GM21381 (cell line): ENCODE measurements around the gene TTLL5.

Source experiments
- ATAC-seq: cut with Tn5 transposase; IDR thresholded peaks from one replicate; pipeline ENCODE4 v1.9.1; 2021; ENCODE audit warnings: mild to moderate bottlenecking, moderate library complexity; ENCODE audit not compliant: unreplicated experiment

TTLL5 gene

GRCh38 chr14:75700295-75700694, 39.2 kb downstream of the TTLL5 start:
- ATAC-seq = no peak

DNA sequence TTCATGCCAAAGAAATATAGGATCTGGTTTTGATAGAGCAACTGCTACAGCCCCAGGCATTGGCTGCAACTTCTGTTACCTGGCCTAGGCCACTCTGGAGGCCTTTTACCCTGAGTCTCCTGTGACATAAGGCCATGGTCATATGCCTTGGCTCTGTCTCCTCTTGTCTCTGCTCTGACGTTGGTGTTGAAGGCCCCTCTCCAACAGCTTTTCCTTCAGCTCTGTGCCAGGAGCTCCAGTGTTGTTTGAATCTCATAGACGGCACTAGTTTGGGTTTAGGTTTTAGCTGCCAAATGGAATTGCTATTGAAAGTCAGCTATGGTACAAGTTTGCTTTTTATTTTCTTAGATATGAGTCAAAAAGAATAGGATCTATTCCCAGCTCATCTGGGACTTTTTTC, 41.1 kb downstream of the TTLL5 start:
- no peak for ATAC-seq

GRCh38 chr14:75702616-75703261, 41.7 kb downstream of the TTLL5 start:
- no peak for ATAC-seq

DNA sequence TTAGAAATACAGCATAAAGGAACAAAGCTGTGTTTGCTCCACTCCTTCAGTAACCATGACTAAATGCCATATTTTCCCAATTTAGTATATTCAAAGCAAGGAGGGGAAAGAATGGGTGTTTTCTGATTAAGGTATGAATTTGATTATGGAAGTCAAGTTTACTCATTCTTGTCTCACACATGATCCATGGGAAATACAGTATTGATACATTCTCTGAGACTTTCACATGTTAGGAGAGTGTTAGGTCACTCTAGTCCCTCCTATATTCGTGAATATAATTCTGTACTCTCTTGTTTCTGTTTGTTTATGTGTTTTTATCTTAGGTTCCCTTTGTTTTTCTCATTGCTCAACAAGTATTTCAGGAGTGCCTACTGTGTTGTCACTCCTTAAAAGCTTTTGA, 42.4 kb downstream of the TTLL5 start:
- no peak for ATAC-seq

GRCh38 chr14:75705014-75705413, 44.0 kb downstream of the TTLL5 start:
- ATAC-seq = no peak

DNA sequence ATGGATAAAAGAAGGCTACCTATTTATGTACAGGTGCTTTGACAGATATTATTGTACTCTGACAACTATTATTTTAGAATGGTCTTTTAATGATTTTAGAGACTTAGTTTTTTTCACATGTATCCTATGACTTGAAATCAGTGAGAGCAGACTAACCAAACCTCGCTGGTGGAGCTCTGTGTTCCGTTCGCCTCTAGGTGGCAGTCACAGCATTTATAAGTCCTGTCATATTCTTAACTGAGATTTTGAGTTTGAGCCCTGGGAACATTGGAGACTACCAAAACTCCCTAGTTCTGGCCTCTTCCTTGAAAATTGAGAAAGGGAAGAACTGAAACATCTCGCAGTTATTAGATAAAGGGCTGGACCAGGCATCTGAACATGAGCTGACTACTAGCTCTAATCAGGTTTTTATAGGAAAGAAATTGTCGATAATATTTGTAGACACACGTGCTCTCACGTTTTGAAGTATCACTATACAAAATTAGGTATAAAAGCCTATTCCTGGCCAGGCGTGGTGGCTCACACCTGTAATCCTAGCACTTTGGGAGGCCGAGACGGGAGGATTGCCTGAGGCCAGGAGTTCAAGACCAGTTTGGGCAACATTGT, 48.3 kb downstream of the TTLL5 start:
- no peak for ATAC-seq

DNA sequence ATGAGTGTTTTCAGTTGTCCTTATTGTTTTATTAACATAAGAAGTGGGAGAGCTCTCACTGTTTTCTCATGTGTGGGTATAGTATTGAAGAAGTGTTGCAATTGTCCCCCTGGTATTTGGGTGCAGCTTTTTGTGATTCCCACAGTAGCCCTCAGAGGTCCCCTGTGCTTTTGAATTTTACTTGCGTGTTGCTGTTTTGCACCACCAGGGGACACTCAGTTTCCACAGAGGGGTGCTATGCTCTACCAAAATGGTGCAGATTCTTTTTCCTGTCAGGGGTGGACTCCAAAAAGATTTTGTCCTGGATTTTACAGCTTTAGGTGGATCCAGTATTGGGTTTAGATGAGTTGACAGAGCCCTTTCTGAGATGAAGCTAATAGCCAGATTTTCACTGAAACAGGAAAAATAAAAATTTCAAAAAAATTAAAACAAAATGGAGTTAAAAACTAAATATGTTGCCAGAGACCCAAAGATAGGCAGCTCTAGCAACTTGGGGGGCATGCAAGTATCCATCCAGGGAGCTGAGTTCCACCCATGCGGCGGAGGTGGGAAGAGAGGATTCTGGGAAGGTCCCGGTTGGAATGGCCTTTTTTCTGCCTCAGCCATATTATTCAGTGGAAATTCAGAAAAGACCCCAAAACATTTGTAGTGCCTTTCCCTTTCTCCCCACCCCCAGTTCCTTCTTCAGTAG, 50.2 kb downstream of the TTLL5 start:
- ATAC-seq = no peak

DNA sequence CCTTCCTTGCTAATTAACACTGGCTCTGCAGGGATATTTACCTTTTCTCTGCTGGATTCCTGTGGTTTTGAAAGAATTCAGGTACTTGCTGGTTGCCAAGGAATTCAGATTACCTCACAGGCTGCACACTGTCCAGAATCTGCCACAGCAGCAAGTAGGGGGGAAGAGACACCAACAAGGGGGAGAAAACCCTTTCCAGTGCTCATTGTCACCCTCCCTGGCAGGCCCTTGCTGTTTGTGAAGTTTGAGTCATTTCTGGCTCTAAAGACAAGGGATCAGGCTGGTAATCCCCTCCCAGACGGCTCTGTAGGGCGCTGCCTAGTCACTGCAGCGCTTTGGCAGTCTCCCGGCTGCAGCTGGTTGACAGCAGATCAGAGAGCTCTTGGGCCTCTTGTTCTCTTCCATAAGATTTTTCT, 50.8 kb downstream of the TTLL5 start:
- ATAC-seq = no peak

DNA sequence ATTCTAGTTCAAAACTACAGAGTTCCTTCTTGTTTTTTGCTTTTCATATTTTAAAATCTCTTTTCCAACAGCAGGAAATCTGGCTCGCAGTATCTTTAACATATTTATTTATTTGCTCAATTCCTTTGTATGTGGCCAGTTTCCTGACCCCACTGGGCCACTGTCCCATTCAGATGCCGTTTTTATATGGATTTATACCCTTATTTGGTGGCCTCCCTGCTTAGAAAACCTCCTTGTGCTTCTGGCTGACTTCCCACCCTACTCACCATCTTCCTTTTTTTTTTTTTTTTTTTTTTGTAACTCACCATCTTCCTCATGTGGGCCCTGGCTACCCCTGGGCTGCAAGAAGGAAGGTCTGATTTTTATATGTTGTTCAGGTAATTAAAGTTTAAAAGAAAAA, 53.9 kb downstream of the TTLL5 start:
- ATAC-seq = no peak

GRCh38 chr14:75715926-75716780, 55.1 kb downstream of the TTLL5 start:
- ATAC-seq = no peak

- no peak for ATAC-seq
Measured at GRCh38 chr14:75717729-75718128, 56.7 kb downstream of the TTLL5 start.

DNA sequence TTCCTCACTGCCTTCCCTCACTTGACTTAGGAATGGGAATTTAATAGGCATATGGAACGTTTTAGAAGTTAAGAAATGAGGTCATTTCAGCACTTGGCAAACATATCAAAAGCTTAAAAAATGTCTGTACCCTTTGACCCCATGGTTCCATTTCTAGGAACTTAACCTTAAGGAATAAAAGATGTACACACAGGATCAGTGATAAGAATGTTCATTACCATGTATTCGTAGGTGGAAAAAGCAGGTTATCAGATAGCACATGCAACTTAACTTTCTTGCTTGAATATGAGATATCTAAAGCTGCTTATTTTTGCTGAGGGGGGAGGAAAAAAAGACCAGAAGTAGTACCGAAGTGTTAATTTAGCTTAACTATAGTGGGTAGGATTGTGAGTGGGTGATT, 57.2 kb downstream of the TTLL5 start:
- no peak for ATAC-seq

- ATAC-seq = no peak
Measured at GRCh38 chr14:75720116-75720515, 59.1 kb downstream of the TTLL5 start.

- no peak for ATAC-seq
Measured at GRCh38 chr14:75720842-75721498, 59.9 kb downstream of the TTLL5 start.

DNA sequence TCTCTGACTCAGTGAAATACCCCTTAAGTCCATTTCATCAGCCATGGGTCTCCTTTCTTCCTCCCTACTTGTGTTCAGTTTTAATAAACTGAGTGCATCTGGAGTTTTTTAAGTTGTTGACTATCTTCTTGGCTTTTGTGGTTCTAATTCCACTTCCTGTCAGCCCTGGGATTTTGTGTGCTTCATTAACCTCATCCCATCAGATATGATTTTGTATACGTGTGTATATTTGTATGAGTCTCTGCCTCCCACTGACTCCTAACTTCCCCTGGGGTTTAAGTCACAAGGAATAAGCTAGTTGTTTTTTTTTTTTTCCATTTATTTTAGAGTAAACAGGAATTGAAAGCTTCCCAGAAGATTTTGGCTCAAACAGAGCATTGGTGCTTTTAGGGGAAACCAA, 62.7 kb downstream of the TTLL5 start:
- ATAC-seq = no peak

GRCh38 chr14:75724414-75725204, 63.6 kb downstream of the TTLL5 start:
- ATAC-seq = no peak

DNA sequence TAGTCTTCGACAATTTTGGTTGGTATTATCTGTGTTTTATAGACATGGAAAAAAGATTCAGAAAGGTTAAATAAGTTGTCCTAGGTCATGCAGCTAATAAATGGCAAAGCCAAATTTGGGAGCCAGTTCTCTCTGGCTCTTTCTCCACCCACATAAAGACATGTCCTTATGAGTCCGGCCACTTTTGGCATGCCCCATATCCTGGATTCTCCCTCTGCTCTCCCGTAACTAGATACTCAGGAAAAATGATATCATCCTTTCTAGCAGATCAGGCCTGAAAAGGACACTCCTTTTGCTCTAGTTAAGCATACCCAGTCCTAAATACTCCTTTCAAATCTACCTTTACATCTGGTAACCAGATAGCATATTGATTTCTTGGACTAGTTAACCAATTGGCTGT, 64.4 kb downstream of the TTLL5 start:
- no peak for ATAC-seq

- no peak for ATAC-seq
Measured at GRCh38 chr14:75726321-75726720, 65.3 kb downstream of the TTLL5 start.

- ATAC-seq = no peak
Measured at GRCh38 chr14:75727124-75727523, 66.1 kb downstream of the TTLL5 start.

DNA sequence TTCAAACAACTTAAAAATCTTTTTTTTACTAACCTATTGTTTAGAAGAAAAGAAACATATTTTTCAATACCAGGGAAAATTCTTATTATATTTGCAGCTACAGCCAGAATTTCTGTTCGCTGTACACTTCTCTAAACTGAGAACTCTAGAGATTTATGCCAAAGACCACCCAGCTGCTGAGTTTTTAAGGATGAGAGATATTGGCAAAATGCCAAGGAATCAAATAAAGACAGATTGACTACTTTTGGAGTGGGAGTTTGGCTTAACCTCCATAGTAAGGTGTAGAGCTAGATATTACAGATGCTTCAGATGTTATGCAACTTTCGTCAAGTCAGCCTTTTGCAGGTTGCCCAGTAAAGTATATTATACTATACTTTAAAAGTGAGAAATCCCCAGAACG, 71.8 kb downstream of the TTLL5 start:
- no peak for ATAC-seq
